IMR-90 (cell line): ENCODE data around the gene CIB2. TPM values are rescaled to one million over a fixed set of nuclear protein-coding genes. Genes with fewer than 3 reads are reported as not detected.

Source experiments
- ATAC-seq: fragments of 200-7000 bp; cut with Tn5 transposase; 2 replicates; pipeline ENCODE4 v1.9.1; 2020; ENCODE audit warnings: low read depth, mild to moderate bottlenecking, moderate library complexity
- BruUV-seq: library from RNA; stranded (reverse); fragments of 400-500 nt; replicated peaks from 2 replicates; lab custom pipeline; 2021; lab: Mats Ljungman, UMichigan
- CTCF ChIA-PET: fragments of 300-600 bp; formaldehyde crosslinking; extraction: SDS; loops from one replicate; lab custom pipeline; 2021; ENCODE audit warnings: antibody characterized with exemption; lab: Yijun Ruan, JAX
- POLR2A ChIA-PET: fragments of 300-600 bp; sonication (Branson Sonifier 250); formaldehyde crosslinking; loops from one replicate; lab custom pipeline; 2022; ENCODE audit warnings: antibody characterized with exemption; ENCODE audit not compliant: unreplicated experiment; lab: Charles Lee
- DNase-seq: peaks from one replicate; pipeline ENCODE4 v3.0.0; 2013
- H2AFZ ChIP-seq: replicated peaks from 2 replicates; pipeline ENCODE3; 2013; ENCODE audit warnings: low read length, mild to moderate bottlenecking; ENCODE audit not compliant: poor library complexity
- H2AK5ac ChIP-seq: 2 replicates; pipeline ENCODE4 v1.6.1; 2013; ENCODE audit warnings: low read depth, low read length, inconsistent platforms
- H2AK9ac ChIP-seq: replicated peaks from 2 replicates; pipeline ENCODE3; 2013; ENCODE audit warnings: mild to moderate bottlenecking, low read depth, low read length, moderate library complexity; ENCODE audit not compliant: poor library complexity
- H2BK120ac ChIP-seq: 2 replicates; pipeline ENCODE4 v1.6.1; 2013; ENCODE audit warnings: low read depth, low read length, inconsistent platforms
- H2BK15ac ChIP-seq: 3 replicates; pipeline ENCODE4 v1.6.1; 2013; ENCODE audit warnings: low read depth, low read length, inconsistent platforms
- H2BK20ac ChIP-seq: 2 replicates; pipeline ENCODE4 v1.6.1; 2013; ENCODE audit warnings: low read depth, mild to moderate bottlenecking, inconsistent platforms, low read length, moderate library complexity
- H2BK5ac ChIP-seq: 2 replicates; pipeline ENCODE4 v1.6.1; 2013; ENCODE audit warnings: mild to moderate bottlenecking, low read depth, low read length, inconsistent platforms; ENCODE audit not compliant: poor library complexity, severe bottlenecking
- H3K14ac ChIP-seq: replicated peaks from 2 replicates; pipeline ENCODE4 v1.6.1; 2013; ENCODE audit warnings: low read depth, low read length, inconsistent platforms
- H3K18ac ChIP-seq: 2 replicates; pipeline ENCODE4 v1.6.1; 2013; ENCODE audit warnings: low read depth, low read length, control low read depth
- H3K23ac ChIP-seq: 2 replicates; pipeline ENCODE4 v1.6.1; 2013; ENCODE audit warnings: low read depth, low read length, inconsistent platforms
- H3K27ac ChIP-seq: 2 replicates; pipeline ENCODE4 v1.5.1; 2013; ENCODE audit warnings: mild to moderate bottlenecking, control low read depth, low read length; ENCODE audit not compliant: insufficient read depth
- H3K27me3 ChIP-seq: 2 replicates; pipeline ENCODE4 v1.6.1; 2013; ENCODE audit warnings: low read length; ENCODE audit not compliant: control insufficient read depth, insufficient read depth
- H3K36me3 ChIP-seq: 2 replicates; pipeline ENCODE4 v1.6.1; 2013; ENCODE audit warnings: low read length, mixed read lengths; ENCODE audit not compliant: control insufficient read depth, insufficient read depth
- H3K4ac ChIP-seq: 2 replicates; pipeline ENCODE4 v1.6.1; 2013; ENCODE audit warnings: low read depth, low read length, inconsistent platforms
- H3K4me1 ChIP-seq: 2 replicates; pipeline ENCODE4 v1.6.1; 2013; ENCODE audit warnings: low read length, mixed read lengths; ENCODE audit not compliant: control insufficient read depth, insufficient read depth
- H3K4me2 ChIP-seq: 2 replicates; pipeline ENCODE4 v1.6.1; 2013; ENCODE audit warnings: low read depth, mild to moderate bottlenecking, control low read depth, low read length, moderate library complexity
- H3K4me3 ChIP-seq: 2 replicates; pipeline ENCODE4 v1.5.1; 2013; ENCODE audit warnings: low read depth, mild to moderate bottlenecking, control low read depth, low read length, moderate library complexity; ENCODE audit not compliant: insufficient read depth
- H3K56ac ChIP-seq: 2 replicates; pipeline ENCODE4 v1.6.1; 2013; ENCODE audit warnings: low read length, inconsistent platforms; ENCODE audit not compliant: insufficient read depth; ENCODE audit errors: extremely low read depth
- H3K79me1 ChIP-seq, 2 experiments: 2 replicates each; pipeline ENCODE4 v1.6.1; 2013; ENCODE audit warnings: low read length in 2 of 2, inconsistent platforms in 1 of 2, low read depth in 1 of 2
- H3K9ac ChIP-seq: 2 replicates; pipeline ENCODE4 v1.6.1; 2013; ENCODE audit warnings: low read depth, low read length, control low read depth
- H3K9me1 ChIP-seq: 2 replicates; pipeline ENCODE4 v1.6.1; 2013; ENCODE audit warnings: low read length, inconsistent platforms; ENCODE audit not compliant: insufficient read depth
- H3K9me3 ChIP-seq: 2 replicates; pipeline ENCODE4 v1.6.1; 2013; ENCODE audit warnings: low read length; ENCODE audit not compliant: control insufficient read depth, insufficient read depth
- H4K20me1 ChIP-seq: 2 replicates; pipeline ENCODE4 v1.6.1; 2013; ENCODE audit warnings: low read length, inconsistent platforms; ENCODE audit not compliant: insufficient read depth
- H4K5ac ChIP-seq: 2 replicates; pipeline ENCODE4 v1.6.1; 2013; ENCODE audit warnings: mild to moderate bottlenecking, low read depth, low read length, control low read depth
- H4K8ac ChIP-seq, 2 experiments: 2 replicates each; pipeline ENCODE4 v1.6.1; 2013; ENCODE audit warnings: low read depth in 2 of 2, low read length in 2 of 2, control low read depth in 1 of 2, inconsistent platforms in 1 of 2
- H4K91ac ChIP-seq: 2 replicates; pipeline ENCODE4 v1.6.1; 2013; ENCODE audit warnings: low read depth, low read length, inconsistent platforms; ENCODE audit not compliant: insufficient read depth
- CEBPB ChIP-seq: IDR thresholded peaks from 2 replicates; pipeline ENCODE4 v1.6.1; 2012; ENCODE audit warnings: low read depth, low read length, improper control_type of control experiment
- CHD1 ChIP-seq: IDR thresholded peaks from 2 replicates; pipeline ENCODE4 v1.6.1; 2012; ENCODE audit warnings: low read depth, low read length, improper control_type of control experiment
- MXI1 ChIP-seq: IDR thresholded peaks from 2 replicates; pipeline ENCODE4 v1.6.1; 2012; ENCODE audit warnings: low read depth, mild to moderate bottlenecking, low read length, moderate library complexity, borderline replicate concordance
- NFE2L2 ChIP-seq: fragments of 150-350 bp; IDR thresholded peaks from 2 replicates; pipeline ENCODE4 v1.6.1; 2016; ENCODE audit warnings: low read depth, mild to moderate bottlenecking, low read length
- POLR2A ChIP-seq: IDR thresholded peaks from 2 replicates; pipeline ENCODE4 v1.6.1; 2012; ENCODE audit warnings: mild to moderate bottlenecking, low read depth, low read length
- RFX5 ChIP-seq: IDR thresholded peaks from 2 replicates; pipeline ENCODE4 v1.8.0; 2012; ENCODE audit warnings: low read depth, mild to moderate bottlenecking, low read length, moderate library complexity
- WGBS, 2 experiments: methylation state at CpG; one replicate each; pipeline versions ENCODE4 v1.1.5 to v1.1.7; 2013; ENCODE audit warnings: missing lambda C conversion rate in 2 of 2; ENCODE audit not compliant: insufficient read length in 1 of 2; ENCODE audit errors: extremely low coverage in 2 of 2; 5-methylcytosine and 5-hydroxymethylcytosine counted together
- dilution Hi-C: fragments of 300-500 bp; cut with HindIII; formaldehyde crosslinking; loops from one replicate; pipeline ENCODE4 v1.14.3; 2018; ENCODE audit warnings: low sequenced_read_pairs; ENCODE audit not compliant: unreplicated experiment
- in situ Hi-C: fragments of 300-500 bp; cut with MboI; formaldehyde crosslinking; loops from 3 replicates; pipeline ENCODE4 v1.14.3; 2019; ENCODE audit warnings: low sequenced_read_pairs, inconsistent platforms, mixed read lengths
- intact Hi-C: fragments of 100-400 bp; cut with micrococcal nuclease; formaldehyde crosslinking; loops from 2 replicates; pipeline ENCODE4 v1.10.0; 2022
- polyA plus RNA-seq, 3 experiments: library from polyadenylated mRNA; depleted of rRNA; stranded (reverse); fragments of >200 nt; gene quantifications; 2 replicates each; pipeline ENCODE4 v1.2.3, GENCODE V29; 2012; ENCODE audit warnings: low replicate concordance in 1 of 3
- total RNA-seq: library from RNA; depleted of rRNA; stranded (reverse); fragments of >200 nt; gene quantifications from 2 replicates; pipeline ENCODE4 v1.2.3, GENCODE V29; 2012
- TF ChIP-seq, protein P1 (sequence below): fragments of 150-350 bp; IDR thresholded peaks from 2 replicates; pipeline ENCODE4 v1.6.1; 2017; ENCODE audit warnings: mild to moderate bottlenecking, antibody characterized with exemption, low read length, low read depth

Gene CIB2
- total and polyA plus RNA-seq, 2 of the 4 experiments (the other 2 are of a cell fraction): 2.2 to 2.4 TPM

DNA sequence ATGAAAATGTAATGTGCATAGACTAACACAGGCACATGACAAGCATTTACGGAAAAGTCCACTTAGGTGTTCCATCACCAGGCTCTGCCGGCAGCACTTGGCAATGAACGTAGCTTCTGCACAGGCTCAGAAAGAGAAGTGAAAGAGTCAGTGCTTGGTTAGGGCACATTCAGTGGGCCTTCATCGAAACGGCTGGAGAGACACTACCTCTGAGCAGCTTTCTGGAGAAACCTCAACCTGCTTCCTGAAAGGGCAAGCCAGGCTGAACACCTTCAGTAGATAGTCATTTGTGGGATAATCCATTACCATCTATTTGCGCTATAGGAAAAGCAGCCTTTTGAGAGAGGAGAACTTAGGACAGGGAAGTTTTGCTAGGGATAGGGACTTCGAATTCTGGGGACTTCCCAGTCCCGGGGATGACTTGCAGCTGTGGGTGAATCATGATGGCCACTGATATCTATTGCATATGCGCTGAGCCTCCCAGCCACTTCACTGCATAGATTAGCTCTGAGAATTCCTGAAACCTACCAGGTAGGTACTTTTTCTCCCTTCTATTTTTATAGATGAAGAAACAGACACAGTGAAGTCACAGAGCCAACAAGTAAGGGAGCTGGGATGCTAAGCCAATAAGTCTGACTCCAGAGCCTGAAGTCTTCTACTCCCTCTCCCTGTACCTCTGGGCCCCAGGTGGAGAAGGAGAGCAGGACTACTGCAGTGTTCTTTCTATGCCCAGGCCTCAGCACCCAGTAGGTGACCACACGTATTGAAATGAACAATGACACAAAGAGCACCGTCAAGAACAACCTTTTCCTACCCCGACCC lies 43.1 kb downstream of the CIB2 start (continued):
- TF ChIP-seq CHD1: no peak
- TF ChIP-seq POLR2A: no peak

DNA sequence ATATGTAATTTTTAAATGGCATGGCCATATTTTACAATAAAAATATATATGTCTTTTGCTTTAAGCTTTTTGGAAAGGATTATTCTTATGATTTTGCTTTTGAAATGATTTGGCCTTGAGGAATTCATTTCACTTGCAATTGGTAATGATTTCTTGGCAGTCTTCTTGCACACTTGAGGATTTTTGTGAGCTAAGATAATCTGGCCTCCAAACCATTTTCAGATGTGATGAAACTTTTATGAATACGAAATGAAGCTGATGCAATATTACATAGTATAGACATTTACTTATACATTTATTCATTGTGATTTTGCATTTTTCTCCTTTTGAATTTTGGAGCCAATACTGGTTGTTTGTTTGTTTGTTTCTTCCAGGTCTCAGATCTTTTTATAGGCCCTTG lies 45.3 kb downstream of the CIB2 start:
- TF ChIP-seq RFX5 (no peak), NFE2L2 (no peak), CHD1 (no peak), MXI1 (no peak), CEBPB (peak; percentile 89)
- TF ChIP-seq, protein P1, sequence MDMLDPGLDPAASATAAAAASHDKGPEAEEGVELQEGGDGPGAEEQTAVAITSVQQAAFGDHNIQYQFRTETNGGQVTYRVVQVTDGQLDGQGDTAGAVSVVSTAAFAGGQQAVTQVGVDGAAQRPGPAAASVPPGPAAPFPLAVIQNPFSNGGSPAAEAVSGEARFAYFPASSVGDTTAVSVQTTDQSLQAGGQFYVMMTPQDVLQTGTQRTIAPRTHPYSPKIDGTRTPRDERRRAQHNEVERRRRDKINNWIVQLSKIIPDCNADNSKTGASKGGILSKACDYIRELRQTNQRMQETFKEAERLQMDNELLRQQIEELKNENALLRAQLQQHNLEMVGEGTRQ: no peak
- Histone ChIP-seq H3K23ac (no peak overlapping the region), H4K5ac (peak overlapping the region; percentile 91; the same call in 1 of the 2 replicates), H3K9ac (no peak overlapping the region), H3K18ac (peak overlapping the region; percentile 96), H2BK20ac (peak overlapping the region; percentile 2; the same call in 1 of the 2 replicates), H3K4me1 (peaks cover 27% of the 10 kb centered on the region), H2BK5ac (peak overlapping the region; percentile 6), H3K27ac (peak overlapping the region; percentile 65; the same call in 1 of the 2 replicates), H2BK120ac (peak overlapping the region; percentile 26; the same call in 1 of the 2 replicates), H2BK15ac (no peak overlapping the region), H3K4me3 (no peak overlapping the region), H2AK9ac (no peak overlapping the region), H4K20me1 (no peaks in the 10 kb centered on the region; the same call in 1 of the 2 replicates), H2AFZ (no peak overlapping the region), H3K9me1 (peaks cover 22% of the 10 kb centered on the region), H3K27me3 (peaks cover 4% of the 10 kb centered on the region), H3K79me1 (no peaks in the 10 kb centered on the region), H3K56ac (no peak overlapping the region), H4K91ac (peak overlapping the region; percentile 81; the same call in 1 of the 2 replicates), H3K4me2 (no peak overlapping the region), H2AK5ac (peak overlapping the region; percentile 61; the same call in 1 of the 2 replicates), H3K4ac (peak overlapping the region; percentile 56), H3K14ac (peak overlapping the region; percentile 15; the same call in 1 of the 2 replicates), H4K8ac (peak overlapping the region; percentile 64 to 72; a peak in 2 of 4 replicates), H3K9me3 (no peaks in the 10 kb centered on the region), H3K36me3 (no peaks in the 10 kb centered on the region)
- ATAC-seq (0 out of 2 replicates have a peak, but pooled peaks have one; percentile 8), DNase-seq (peak; percentile 90)
- WGBS, 2 experiments: no CpG with 5 or more reads among the region's 1 CpG
- intact Hi-C loops (no loop called here), in situ Hi-C loops (no loop called here), dilution Hi-C loops (no loop called here)
- POLR2A ChIA-PET: no interaction called here
- CTCF ChIA-PET: no interaction called here
- no TSS peak for BruUV-seq
